ENCODE measurements around the gene MACO1. TPM values are rescaled to one million over a fixed set of nuclear protein-coding genes. Genes with fewer than 3 reads are reported as not detected.

The MACO1 gene
- total RNA-seq, 1 experiment from 2014 or later, result 9.8 TPM

DNA sequence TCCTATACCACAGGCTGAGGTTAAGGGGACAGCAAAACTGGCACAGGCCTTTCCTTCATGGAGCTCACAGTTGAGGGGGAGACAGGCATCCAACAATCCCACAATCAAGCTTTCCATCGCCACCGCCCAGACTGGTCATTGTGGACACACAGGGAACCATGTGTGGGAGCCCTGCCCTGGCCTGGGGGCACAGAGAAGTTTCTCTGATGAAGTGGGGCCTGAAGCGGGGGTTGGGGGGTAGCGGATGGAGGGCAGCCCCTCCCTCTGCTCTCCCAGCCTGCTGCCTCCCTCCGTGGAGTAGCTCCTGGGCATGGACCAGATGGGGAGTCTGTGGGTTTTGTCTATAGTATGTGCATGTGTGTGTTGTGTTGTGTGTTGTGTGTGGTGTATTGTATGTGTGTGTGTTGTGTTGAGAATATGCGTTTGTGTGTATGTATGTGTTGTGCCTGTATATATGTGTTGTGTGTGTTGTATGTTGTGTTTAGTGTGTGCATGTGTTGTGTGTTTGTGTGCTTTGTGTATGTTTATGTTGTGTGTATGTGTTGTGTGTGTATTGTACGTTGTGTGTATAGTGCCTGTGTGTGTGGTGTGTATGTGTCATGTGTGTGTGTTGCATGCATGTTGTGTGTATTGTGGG, 98.3 kb downstream of the MACO1 start:
- H3K4me1 ChIP-seq (ENCODE audit: control insufficient read depth in 1 of 2, insufficient read depth in 2 of 2, low read length in 2 of 2), result no peaks in the 10 kb centered on the region
- H3K36me3 ChIP-seq (ENCODE audit: control insufficient read depth in 1 of 2, insufficient read depth in 2 of 2, low read length in 2 of 2), result no peaks in the 10 kb centered on the region
- ChIA-PET RAD21 (ENCODE audit: low non-redundant PET in 1 of 2, low total read pairs in 2 of 2, uncharacterized antibody in 2 of 2, unreplicated experiment in 2 of 2) (no interaction called here), POLR2A (no interaction called here), CTCF (no interaction called here)
- H3K9ac ChIP-seq (ENCODE audit: low read length), result no peak overlapping the region
- no peak overlapping the region for H3K27ac ChIP-seq (ENCODE audit: low read depth, low read length)
- no peak overlapping the region for H3K4me2 ChIP-seq (ENCODE audit: low read length)
- no peaks in the 10 kb centered on the region for H3K9me2 ChIP-seq (ENCODE audit: insufficient read depth)
- intact Hi-C loops (cut with micrococcal nuclease), result no loop called here
- no peak overlapping the region for H2AFZ ChIP-seq (ENCODE audit: low read depth, low read length, poor library complexity, severe bottlenecking)
- ATAC-seq, result no peak
- DNase-seq (ENCODE audit: low read depth, low spot score), result no peak
- TF ChIP-seq ATF3 (IDR thresholded peaks at IDR 0.05), result no peak
- TF ChIP-seq SP1 (IDR thresholded peaks at IDR 0.05; ENCODE audit: low read depth), result no peak
- TF ChIP-seq FOSL1 (IDR thresholded peaks at IDR 0.05; ENCODE audit: low read depth), result no peak
- TF ChIP-seq, protein P1, sequence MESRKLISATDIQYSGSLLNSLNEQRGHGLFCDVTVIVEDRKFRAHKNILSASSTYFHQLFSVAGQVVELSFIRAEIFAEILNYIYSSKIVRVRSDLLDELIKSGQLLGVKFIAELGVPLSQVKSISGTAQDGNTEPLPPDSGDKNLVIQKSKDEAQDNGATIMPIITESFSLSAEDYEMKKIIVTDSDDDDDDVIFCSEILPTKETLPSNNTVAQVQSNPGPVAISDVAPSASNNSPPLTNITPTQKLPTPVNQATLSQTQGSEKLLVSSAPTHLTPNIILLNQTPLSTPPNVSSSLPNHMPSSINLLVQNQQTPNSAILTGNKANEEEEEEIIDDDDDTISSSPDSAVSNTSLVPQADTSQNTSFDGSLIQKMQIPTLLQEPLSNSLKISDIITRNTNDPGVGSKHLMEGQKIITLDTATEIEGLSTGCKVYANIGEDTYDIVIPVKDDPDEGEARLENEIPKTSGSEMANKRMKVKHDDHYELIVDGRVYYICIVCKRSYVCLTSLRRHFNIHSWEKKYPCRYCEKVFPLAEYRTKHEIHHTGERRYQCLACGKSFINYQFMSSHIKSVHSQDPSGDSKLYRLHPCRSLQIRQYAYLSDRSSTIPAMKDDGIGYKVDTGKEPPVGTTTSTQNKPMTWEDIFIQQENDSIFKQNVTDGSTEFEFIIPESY (IDR thresholded peaks at IDR 0.05; ENCODE audit: extremely low read depth, insufficient replicate concordance, low read length), result no peak
- TF ChIP-seq RAD21 (IDR thresholded peaks at IDR 0.05; ENCODE audit: low read depth), result no peak
- TF ChIP-seq SRF (IDR thresholded peaks at IDR 0.05; ENCODE audit: low read depth), result no peak
- TF ChIP-seq ZNF274 (IDR thresholded peaks at IDR 0.05; ENCODE audit: low read depth, low read length), result no peak
- no peak for TF ChIP-seq TCF7L2 (IDR thresholded peaks at IDR 0.05; ENCODE audit: borderline replicate concordance, extremely low read depth, insufficient read depth, insufficient read length)
- TF ChIP-seq POLR2A (IDR thresholded peaks at IDR 0.05; ENCODE audit: borderline replicate concordance, extremely low read depth, insufficient read depth, insufficient read length), result no peak
- H4K20me1 ChIP-seq (ENCODE audit: insufficient read depth), result no peaks in the 10 kb centered on the region
- H3K27me3 ChIP-seq (ENCODE audit: insufficient read depth, low read length), result no peaks in the 10 kb centered on the region
- BruUV-seq (replicated peaks), result no TSS peak
- H3K4me3 ChIP-seq (replicated peaks in 1 of 2; ENCODE audit: low read depth in 1 of 2, low read length in 2 of 2), result no peak overlapping the region
- no peaks in the 10 kb centered on the region for H3K79me2 ChIP-seq (ENCODE audit: insufficient read depth, low read length)
- peaks cover 0 to 5% of the 10 kb centered on the region in 2 experiments; a peak in 1 of 4 replicates for H3K9me3 ChIP-seq (ENCODE audit: control insufficient read depth in 1 of 2, insufficient read depth in 1 of 2, low read depth in 1 of 2, low read length in 2 of 2)
